DMS 273 treated with DMSO at 0.1 percent for 48 hours (cell line): ENCODE results near the gene LMX1A.

Experiments used
- DNase-seq: peaks from one replicate; lab custom pipeline; 2025; lab: John Stamatoyannopoulos, UW

The LMX1A gene

GRCh38 chr1:165222580-165222979 is 133.9 kb downstream of the LMX1A start:
- no peak for DNase-seq

GRCh38 chr1:165218731-165219130 is 137.8 kb downstream of the LMX1A start:
- no peak for DNase-seq

- DNase-seq = no peak
Measured at GRCh38 chr1:165217958-165218357, 138.6 kb downstream of the LMX1A start.

- no peak for DNase-seq
Measured at GRCh38 chr1:165216254-165216653, 140.3 kb downstream of the LMX1A start.

- DNase-seq = no peak
Measured at GRCh38 chr1:165215676-165216075, 140.8 kb downstream of the LMX1A start.

- no peak for DNase-seq
Measured at GRCh38 chr1:165212229-165212628, 144.3 kb downstream of the LMX1A start.

- no peak for DNase-seq
Measured at GRCh38 chr1:165207853-165208515, 148.5 kb downstream of the LMX1A start.

GRCh38 chr1:165205145-165205544 is 151.4 kb downstream of the LMX1A start:
- no peak for DNase-seq

- no peak for DNase-seq
Measured at GRCh38 chr1:165204548-165204947, 152.0 kb downstream of the LMX1A start.

- DNase-seq = no peak
Measured at GRCh38 chr1:165191087-165191486, 165.4 kb downstream of the LMX1A start.

GRCh38 chr1:165189913-165190312 is 166.6 kb downstream of the LMX1A start:
- DNase-seq = no peak

GRCh38 chr1:165189011-165189410 is 167.5 kb downstream of the LMX1A start:
- DNase-seq = no peak

- DNase-seq = no peak
Measured at GRCh38 chr1:165187031-165188009, 169.2 kb downstream of the LMX1A start.

GRCh38 chr1:165185161-165185889 is 171.2 kb downstream of the LMX1A start:
- no peak for DNase-seq

GRCh38 chr1:165182975-165183374 is 173.5 kb downstream of the LMX1A start:
- no peak for DNase-seq

GRCh38 chr1:165179306-165179705 is 177.2 kb downstream of the LMX1A start:
- no peak for DNase-seq

- peak; percentile 80 for DNase-seq
Measured at GRCh38 chr1:165174491-165174890, 182.0 kb downstream of the LMX1A start.

GRCh38 chr1:165173818-165174217 is 182.7 kb downstream of the LMX1A start:
- no peak for DNase-seq

- no peak for DNase-seq
Measured at GRCh38 chr1:165173409-165173808, 183.1 kb downstream of the LMX1A start.

- no peak for DNase-seq
Measured at GRCh38 chr1:165172666-165173065, 183.8 kb downstream of the LMX1A start.

GRCh38 chr1:165169729-165170128 is 186.8 kb downstream of the LMX1A start:
- no peak for DNase-seq

- DNase-seq = no peak
Measured at GRCh38 chr1:165169028-165169427, 187.5 kb downstream of the LMX1A start.

- DNase-seq = no peak
Measured at GRCh38 chr1:165168467-165168866, 188.0 kb downstream of the LMX1A start.
